GM12873 (cell line): Measurements from ENCODE around the gene TPM4.

ENCODE experiments used
- CTCF ChIP-seq: IDR thresholded peaks from 2 replicates; pipeline ENCODE4 v1.5.1; 2012; ENCODE audit warnings: low read depth, mild to moderate bottlenecking, moderate library complexity, low read length, control low read depth; ENCODE audit not compliant: insufficient read depth; ENCODE audit errors: missing control alignments

The TPM4 gene

GRCh38 chr19:16074488-16075365 lies 1.6 kb upstream of the TPM4 start:
- no peak for TF ChIP-seq CTCF

DNA sequence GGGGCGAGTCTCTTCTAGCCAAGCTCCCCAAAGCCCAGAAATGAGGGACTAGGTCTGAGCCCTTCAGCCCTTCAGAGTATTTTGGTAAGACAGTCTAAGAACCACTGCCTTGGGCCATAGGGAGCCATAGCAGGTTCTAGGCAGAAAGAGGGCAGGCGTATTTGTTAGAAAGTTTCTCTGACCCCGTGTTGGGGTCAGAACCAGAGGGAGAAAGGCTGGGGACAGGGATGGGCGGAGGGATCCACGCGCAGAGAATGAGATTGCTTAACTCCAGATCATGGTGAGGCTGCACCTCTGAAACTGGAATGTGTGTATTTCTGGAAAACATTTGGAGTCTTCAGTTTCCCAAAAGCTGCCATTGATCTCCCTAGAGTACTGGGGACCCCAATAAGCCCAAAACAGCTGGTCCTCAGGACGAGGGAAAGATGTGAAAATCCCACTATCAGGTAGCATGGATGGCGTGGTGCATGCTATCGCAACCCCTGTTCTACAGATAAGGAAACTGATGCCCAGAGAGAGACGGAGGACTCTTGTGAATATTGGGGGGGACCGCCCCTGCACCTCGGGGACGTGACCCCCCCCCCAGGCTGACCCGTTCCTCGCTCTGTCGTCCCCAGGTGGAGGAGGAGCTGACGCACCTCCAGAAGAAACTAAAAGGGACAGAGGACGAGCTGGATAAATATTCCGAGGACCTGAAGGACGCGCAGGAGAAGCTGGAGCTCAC lies 703 bp upstream of the TPM4 start:
- no peak for TF ChIP-seq CTCF

DNA sequence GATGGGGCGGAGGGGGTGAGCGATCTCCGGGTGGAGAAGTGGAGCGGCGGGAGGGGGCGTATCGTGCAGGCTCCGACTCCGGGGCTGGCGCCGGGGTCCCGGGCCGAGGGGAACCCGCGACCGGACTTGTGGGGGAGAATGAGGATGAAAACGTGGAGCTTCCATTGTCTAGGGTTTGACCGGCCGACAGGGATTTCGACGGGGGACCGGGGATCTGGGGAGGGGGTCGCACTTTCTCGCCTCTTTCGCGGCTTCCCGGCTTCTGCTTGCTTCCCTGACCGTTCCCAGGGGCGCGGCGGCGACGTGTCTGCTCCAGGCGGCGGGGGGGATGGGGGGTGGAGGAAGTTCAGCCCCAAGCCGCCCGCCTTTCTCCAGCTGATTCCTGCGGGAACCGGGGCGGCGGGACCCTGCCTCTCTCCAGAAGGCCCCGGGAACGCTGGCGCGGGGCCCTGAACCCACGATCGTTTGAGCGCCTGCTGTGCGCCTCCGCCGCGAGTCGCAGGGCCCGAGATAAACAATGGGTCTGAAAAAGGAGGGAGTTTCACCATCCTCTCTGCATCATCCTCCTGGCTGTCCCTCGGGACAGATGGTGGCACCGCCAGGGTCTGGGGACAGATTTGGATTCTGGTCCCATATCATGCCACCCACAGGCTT lies 790 bp downstream of the TPM4 start:
- TF ChIP-seq CTCF = no peak

DNA sequence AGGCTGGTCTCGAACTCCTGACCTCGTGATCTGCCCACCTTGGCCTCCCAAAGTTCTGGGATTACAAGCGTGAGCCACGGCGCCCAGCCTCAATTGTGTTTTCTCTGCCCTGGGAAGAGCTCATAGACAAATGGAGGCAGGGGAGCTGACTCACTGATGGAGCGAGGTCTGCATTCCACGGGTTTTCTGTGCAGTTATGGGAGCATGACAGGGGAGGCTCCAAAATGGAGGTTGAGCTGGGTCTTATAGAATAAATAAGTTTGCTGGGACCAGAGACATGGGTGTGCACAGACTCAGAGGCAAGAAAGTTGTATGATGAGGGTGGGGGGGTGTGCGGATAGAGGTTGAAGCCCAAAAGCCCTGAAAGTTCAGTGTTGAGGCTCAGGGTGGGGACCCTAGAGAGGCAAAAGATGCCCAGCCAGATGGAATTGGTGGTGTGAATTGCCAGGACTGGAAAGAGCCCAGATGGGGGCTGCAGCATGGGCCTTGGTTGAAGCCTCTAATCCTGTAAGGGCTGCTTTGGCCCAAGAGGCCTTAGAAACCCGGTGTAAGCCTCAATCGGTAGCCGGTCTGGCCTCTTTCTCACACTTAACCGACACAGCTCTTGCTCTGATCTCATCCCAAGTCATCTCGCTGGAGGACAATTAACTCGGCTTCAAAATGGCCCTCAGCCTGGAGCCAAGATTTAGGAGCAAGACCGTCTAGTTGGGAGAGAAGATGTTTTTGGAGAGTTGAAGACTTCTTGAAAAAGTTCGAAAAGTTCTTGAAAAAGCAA lies 1.9 kb downstream of the TPM4 start:
- no peak for TF ChIP-seq CTCF

DNA sequence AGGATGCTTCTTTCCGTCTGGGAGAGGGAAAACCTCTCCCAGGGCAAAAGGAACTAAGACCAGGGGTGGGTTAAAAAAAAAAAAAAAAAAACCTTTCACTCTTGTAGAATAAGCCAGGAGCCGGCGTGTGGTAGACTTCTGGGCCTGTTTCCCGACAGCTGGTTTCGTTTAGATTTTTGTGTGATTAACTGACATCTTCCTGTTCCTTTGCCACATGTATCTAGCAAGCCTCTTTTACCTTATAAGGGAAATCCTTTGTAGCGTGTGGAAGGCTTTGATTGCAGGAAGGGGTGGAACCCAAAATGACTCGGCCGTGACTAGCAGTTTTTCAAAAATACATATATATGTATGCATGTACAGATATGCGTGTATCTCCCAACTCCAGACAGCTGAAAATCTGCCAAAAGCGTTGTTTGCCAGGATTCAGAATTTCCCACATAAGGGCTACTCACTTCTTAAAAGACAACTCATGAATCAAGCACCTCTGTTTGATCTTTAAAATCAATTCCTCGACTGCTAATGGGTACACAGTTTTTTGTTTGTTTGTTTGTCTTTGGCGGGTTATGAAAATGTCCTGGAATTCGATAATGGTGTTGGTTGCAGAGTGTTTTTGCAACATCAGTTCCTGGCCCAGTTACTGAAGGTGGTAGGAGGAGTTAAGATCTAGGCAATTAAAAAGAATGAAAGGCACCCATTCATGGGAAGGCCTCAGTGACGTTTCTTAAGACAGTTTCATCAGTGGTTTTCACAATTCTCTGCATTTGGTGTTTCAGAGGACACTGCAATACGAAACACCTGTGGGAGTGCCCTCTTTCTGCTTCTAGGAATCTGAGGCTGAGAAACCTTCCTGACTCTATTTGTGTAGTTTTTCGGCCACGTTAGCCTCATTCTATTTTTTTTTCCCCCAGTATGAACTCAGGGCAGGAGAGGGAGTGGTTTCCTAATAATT lies 2.7 kb downstream of the TPM4 start:
- no peak for TF ChIP-seq CTCF

DNA sequence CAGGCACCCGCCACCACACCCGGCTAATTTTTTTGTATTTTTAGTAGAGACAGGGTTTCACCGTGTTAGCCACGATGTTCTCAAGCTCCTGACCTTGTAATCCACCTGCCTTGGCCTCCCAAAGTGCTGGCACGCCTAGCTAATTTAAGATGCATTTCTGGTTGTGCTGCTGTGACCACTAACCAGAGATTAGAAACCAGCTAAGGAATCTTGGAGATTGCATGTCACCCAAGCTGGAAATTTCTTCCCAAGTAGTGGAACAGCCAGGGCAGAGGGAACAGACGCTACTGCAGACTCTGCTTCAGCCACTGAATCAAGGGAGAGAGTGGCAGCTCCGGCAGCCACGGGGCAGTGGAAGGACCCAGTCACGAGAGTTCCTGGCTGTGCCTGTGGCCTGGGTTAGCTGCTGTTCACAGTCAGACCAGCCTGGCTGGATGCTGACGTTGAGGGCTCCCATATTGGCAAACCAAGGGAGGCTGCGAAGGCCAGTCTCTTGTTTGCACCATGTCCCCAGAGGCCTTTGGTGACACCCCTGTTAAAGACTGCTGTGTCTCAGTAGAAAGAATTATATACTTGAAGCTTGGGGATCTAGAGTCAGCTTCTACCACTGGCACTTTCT lies 7.9 kb downstream of the TPM4 start:
- no peak for TF ChIP-seq CTCF
